ENCODE data around the gene ASCL5. TPM values are rescaled to one million over a fixed set of nuclear protein-coding genes. Genes with fewer than 3 reads are reported as not detected.

The ASCL5 gene
- total and polyA plus RNA-seq, 12 donors, result 0.10 TPM; not detected in 11

DNA sequence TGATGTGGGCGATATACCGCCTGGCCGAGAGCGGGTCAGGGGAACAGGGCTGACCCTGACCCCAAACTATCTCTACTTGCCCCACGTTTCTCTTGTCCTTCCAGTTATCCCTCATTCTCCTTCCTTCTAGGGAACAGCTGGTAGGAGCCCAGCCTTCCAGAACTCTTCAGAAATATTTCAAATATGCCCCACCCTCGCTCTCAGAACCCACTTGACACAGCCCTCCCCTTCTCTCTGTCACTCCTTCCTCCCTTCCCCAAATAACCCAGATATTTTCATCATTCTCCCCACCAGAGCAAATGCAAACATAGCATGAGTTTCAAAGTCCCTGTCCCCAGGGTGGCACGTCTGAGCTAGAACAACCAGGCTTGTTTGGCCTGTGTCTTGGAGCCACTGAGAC is 15.8 kb downstream of the ASCL5 start:
- DNase-seq, result no peak
- peaks cover 0 to 3% of the 10 kb centered on the region in 2 donors for H3K4me1 ChIP-seq (replicated peaks in 1 of 2)
- H3K9me3 ChIP-seq (replicated peaks in 1 of 3), result no peaks in the 10 kb centered on the region
- no peaks in the 10 kb centered on the region for H3K27me3 ChIP-seq
- H3K27ac ChIP-seq, result no peak overlapping the region
- H3K4me3 ChIP-seq, result no peak overlapping the region
- no peak for TF ChIP-seq POLR2A (IDR thresholded peaks at IDR 0.05)
- TF ChIP-seq, protein P1, sequence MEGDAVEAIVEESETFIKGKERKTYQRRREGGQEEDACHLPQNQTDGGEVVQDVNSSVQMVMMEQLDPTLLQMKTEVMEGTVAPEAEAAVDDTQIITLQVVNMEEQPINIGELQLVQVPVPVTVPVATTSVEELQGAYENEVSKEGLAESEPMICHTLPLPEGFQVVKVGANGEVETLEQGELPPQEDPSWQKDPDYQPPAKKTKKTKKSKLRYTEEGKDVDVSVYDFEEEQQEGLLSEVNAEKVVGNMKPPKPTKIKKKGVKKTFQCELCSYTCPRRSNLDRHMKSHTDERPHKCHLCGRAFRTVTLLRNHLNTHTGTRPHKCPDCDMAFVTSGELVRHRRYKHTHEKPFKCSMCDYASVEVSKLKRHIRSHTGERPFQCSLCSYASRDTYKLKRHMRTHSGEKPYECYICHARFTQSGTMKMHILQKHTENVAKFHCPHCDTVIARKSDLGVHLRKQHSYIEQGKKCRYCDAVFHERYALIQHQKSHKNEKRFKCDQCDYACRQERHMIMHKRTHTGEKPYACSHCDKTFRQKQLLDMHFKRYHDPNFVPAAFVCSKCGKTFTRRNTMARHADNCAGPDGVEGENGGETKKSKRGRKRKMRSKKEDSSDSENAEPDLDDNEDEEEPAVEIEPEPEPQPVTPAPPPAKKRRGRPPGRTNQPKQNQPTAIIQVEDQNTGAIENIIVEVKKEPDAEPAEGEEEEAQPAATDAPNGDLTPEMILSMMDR (IDR thresholded peaks at IDR 0.05), result no peak
- no peaks in the 10 kb centered on the region for H3K36me3 ChIP-seq (replicated peaks in 1 of 2)
- intact Hi-C loops (cut with DNase I), result loop anchor here in 1 of 2 donors (10.0 kb wide), 1 partner anchor 74 kb away; no protein-coding TSS in a partner anchor
- WGBS, 4 donors, result 75 to 89% (median 80%) methylated on average over 7 of the region's 7 CpGs

DNA sequence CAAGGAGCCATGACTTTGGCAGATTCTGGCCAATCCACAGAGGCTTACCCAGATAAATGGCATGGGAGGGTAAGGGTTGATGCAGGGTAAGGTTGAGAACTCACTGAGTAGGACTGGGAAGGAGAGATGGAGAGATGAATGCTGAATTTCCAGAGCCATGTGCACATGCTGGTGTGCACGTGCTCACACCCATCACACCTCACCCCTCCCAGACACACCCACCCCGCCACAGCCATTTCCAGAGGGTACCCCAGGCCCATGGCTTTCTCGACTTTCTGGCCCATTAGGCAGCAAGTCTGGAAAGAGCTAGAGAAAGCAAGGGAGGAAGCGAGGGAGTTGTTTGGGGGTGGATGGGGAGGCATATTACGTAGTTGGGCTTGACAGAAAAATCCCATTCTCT is 16.4 kb downstream of the ASCL5 start:
- no peak for DNase-seq
- Histone ChIP-seq H3K27me3 (no peaks in the 10 kb centered on the region), H3K4me1 (replicated peaks in 1 of 2) (peaks cover 0 to 3% of the 10 kb centered on the region in 2 donors), H3K36me3 (replicated peaks in 1 of 2) (no peaks in the 10 kb centered on the region), H3K4me3 (no peak overlapping the region), H3K27ac (no peak overlapping the region), H3K9me3 (replicated peaks in 1 of 3) (no peaks in the 10 kb centered on the region)
- 89 to 94% (median 93%) methylated on average over 5 of the region's 5 CpGs for WGBS, 4 donors
- intact Hi-C loops (cut with DNase I), result loop anchor here in 1 of 2 donors (10.0 kb wide), 1 partner anchor 74 kb away; no protein-coding TSS in a partner anchor
- TF ChIP-seq, protein P1 (IDR thresholded peaks at IDR 0.05), result no peak
- no peak for TF ChIP-seq POLR2A (IDR thresholded peaks at IDR 0.05)

DNA sequence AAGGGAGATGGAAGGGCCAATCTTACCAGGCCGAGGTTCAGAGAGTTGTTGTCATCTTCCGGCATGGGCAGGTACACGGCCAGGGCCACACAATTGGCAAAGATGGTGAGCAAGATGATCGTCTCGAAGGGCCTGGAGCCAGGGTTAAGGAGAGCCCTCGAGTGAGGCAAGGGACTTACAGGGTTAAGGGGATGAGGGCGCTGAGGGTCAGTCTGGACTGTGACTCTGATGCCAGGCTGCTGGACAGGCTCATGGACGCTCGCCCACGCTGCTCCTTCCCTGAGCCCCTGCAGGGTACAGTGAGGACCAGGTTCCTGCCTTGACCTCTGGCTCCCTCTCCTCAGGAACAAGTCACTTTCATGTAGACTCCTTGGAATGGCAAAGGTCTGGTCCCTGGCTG is 16.8 kb downstream of the ASCL5 start:
- intact Hi-C loops (cut with DNase I), result loop anchor here in 1 of 2 donors (10.0 kb wide), 1 partner anchor 75 kb away; no protein-coding TSS in a partner anchor
- 87 to 94% (median 89%) methylated on average over 9 to 10 of the region's 10 CpGs for WGBS, 4 donors
- Histone ChIP-seq H3K4me1 (replicated peaks in 1 of 2) (peaks cover 0 to 3% of the 10 kb centered on the region in 2 donors), H3K9me3 (replicated peaks in 1 of 3) (no peaks in the 10 kb centered on the region), H3K27ac (no peak overlapping the region), H3K27me3 (no peaks in the 10 kb centered on the region), H3K36me3 (replicated peaks in 1 of 2) (no peaks in the 10 kb centered on the region), H3K4me3 (no peak overlapping the region)
- TF ChIP-seq, protein P1 (IDR thresholded peaks at IDR 0.05), result no peak
- no peak for DNase-seq

DNA sequence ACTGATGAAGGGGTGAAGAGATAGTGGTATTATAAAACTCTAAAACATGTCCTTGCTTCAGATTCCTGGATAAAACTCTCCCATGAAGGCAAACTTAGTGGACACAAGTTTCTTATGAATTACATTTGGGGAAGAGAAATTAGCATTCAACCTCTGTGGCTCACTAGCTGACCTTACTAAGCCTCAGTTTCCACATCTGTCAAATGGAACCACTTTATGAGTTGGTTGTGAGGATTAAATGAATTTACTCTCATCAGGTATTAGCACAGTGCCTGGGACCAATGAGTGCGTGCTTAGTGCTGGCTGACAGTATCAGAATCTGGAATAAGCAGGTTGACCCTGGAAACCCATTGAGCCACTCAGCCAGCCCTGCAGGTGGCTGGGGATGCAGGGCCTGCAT is 17.3 kb downstream of the ASCL5 start:
- intact Hi-C loops (cut with DNase I), result loop anchor here in 1 of 2 donors (10.0 kb wide), 1 partner anchor 75 kb away; no protein-coding TSS in a partner anchor

More for the DNA sequence above, 17.3 kb downstream of the ASCL5 start:
- Histone ChIP-seq H3K27ac (no peak overlapping the region), H3K4me1 (replicated peaks in 1 of 2) (peaks cover 0 to 3% of the 10 kb centered on the region in 2 donors), H3K36me3 (replicated peaks in 1 of 2) (no peaks in the 10 kb centered on the region), H3K9me3 (replicated peaks in 1 of 3) (no peaks in the 10 kb centered on the region), H3K27me3 (no peaks in the 10 kb centered on the region), H3K4me3 (no peak overlapping the region)
- 92 to 100% (median 100%) methylated on average over 1 of the region's 1 CpG for WGBS, 4 donors
- no peak for DNase-seq
- no peak for TF ChIP-seq POLR2A (IDR thresholded peaks at IDR 0.05)
- TF ChIP-seq, protein P1 (IDR thresholded peaks at IDR 0.05), result no peak

Data from adrenal gland (tissue), 12 donors.